HFFc6 (cell line): ENCODE results near the gene SLC22A12. TPM values are rescaled to one million over a fixed set of nuclear protein-coding genes. Genes with fewer than 3 reads are reported as not detected.

Experiments used
- DNase-seq: peaks from one replicate; pipeline ENCODE4 v3.0.0-alpha.2; 2018
- H3K27ac Mint-ChIP-seq: 2 replicates; pipeline ENCODE4 v1.8.0; 2020; ENCODE audit warnings: mild to moderate bottlenecking, mixed read lengths
- H3K27me3 Mint-ChIP-seq: 2 replicates; pipeline ENCODE4 v1.8.0; 2021; ENCODE audit warnings: mild to moderate bottlenecking, moderate library complexity, mixed read lengths; ENCODE audit not compliant: insufficient read depth
- H3K36me3 Mint-ChIP-seq: 2 replicates; pipeline ENCODE4 v1.8.0; 2021; ENCODE audit warnings: low read depth, mixed read lengths
- H3K4me1 Mint-ChIP-seq: 2 replicates; pipeline ENCODE4 v1.8.0; 2020; ENCODE audit warnings: low read depth, mixed read lengths
- H3K4me3 Mint-ChIP-seq: 2 replicates; pipeline ENCODE4 v1.8.0; 2020; ENCODE audit warnings: mild to moderate bottlenecking, moderate library complexity, mixed read lengths
- H3K9me3 Mint-ChIP-seq: 2 replicates; pipeline ENCODE4 v1.8.0; 2020; ENCODE audit warnings: mild to moderate bottlenecking, mixed read lengths
- long read RNA-seq: library from polyadenylated mRNA; unstranded; transcript quantifications from one replicate; pipeline ENCODE4 v2.0.0, GENCODE V29; 2019
- total RNA-seq, 6 experiments: library from RNA; stranded (reverse); fragmentation: NEBNext Ultra II Directional; extraction: Animal tissue kit (Norgen Biotek cat#: 25700); gene quantifications; 2 replicates in 1 of 6; 3 replicates in 5 of 6; pipeline ENCODE4 v1.2.3, GENCODE V29; 2021
- TF ChIP-seq, protein P1 (sequence below): fragments of 200-600 bp; sonication (generic); IDR thresholded peaks from 2 replicates; pipeline ENCODE4 v1.5.0; 2021; ENCODE audit warnings: antibody characterized with exemption, mild to moderate bottlenecking

Gene SLC22A12
- not detected for total RNA-seq
- long read RNA-seq = 0 reads

DNA sequence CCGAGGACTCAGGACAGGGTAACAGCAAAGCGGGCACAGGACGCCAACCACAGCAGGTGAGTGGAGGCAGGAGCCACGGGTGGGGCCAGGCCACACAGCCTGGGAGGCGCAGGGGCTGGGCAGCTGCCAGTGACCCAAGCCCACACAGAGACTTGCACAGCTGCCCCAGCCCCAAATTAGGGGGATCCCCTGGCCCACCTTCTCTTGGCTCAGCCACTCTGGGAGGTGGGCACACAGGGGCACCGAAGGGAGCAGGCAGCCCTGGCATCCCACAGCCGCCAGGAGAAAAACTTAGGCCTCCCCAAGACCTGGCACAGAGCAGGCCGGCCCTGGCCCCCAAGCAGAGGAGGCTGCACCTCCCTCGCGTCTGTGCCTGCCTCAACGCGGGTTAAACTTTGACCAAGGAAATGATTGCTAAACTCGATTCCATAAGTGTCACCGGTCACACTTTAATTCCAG, at the start of gene SLC22A12:
Gene SLC22A12, plus strand, starts transcription at position 458 of the 459 bp plus-strand sequence. CDS start 337 bp downstream, outside the sequence.
- H3K27me3 Mint-ChIP-seq = peaks cover 22% of the 10 kb centered on the region
- TF ChIP-seq, protein P1, sequence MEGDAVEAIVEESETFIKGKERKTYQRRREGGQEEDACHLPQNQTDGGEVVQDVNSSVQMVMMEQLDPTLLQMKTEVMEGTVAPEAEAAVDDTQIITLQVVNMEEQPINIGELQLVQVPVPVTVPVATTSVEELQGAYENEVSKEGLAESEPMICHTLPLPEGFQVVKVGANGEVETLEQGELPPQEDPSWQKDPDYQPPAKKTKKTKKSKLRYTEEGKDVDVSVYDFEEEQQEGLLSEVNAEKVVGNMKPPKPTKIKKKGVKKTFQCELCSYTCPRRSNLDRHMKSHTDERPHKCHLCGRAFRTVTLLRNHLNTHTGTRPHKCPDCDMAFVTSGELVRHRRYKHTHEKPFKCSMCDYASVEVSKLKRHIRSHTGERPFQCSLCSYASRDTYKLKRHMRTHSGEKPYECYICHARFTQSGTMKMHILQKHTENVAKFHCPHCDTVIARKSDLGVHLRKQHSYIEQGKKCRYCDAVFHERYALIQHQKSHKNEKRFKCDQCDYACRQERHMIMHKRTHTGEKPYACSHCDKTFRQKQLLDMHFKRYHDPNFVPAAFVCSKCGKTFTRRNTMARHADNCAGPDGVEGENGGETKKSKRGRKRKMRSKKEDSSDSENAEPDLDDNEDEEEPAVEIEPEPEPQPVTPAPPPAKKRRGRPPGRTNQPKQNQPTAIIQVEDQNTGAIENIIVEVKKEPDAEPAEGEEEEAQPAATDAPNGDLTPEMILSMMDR = no peak
- no peak for DNase-seq
- H3K4me3 Mint-ChIP-seq = no peak within 1 kb of the TSS
- no peak within 1 kb of the TSS for H3K27ac Mint-ChIP-seq
- H3K36me3 Mint-ChIP-seq = no peaks in the 10 kb centered on the region; the same call in none of the 2 replicates
- H3K4me1 Mint-ChIP-seq = no peaks in the 10 kb centered on the region
- peaks cover 12% of the 10 kb centered on the region for H3K9me3 Mint-ChIP-seq

DNA sequence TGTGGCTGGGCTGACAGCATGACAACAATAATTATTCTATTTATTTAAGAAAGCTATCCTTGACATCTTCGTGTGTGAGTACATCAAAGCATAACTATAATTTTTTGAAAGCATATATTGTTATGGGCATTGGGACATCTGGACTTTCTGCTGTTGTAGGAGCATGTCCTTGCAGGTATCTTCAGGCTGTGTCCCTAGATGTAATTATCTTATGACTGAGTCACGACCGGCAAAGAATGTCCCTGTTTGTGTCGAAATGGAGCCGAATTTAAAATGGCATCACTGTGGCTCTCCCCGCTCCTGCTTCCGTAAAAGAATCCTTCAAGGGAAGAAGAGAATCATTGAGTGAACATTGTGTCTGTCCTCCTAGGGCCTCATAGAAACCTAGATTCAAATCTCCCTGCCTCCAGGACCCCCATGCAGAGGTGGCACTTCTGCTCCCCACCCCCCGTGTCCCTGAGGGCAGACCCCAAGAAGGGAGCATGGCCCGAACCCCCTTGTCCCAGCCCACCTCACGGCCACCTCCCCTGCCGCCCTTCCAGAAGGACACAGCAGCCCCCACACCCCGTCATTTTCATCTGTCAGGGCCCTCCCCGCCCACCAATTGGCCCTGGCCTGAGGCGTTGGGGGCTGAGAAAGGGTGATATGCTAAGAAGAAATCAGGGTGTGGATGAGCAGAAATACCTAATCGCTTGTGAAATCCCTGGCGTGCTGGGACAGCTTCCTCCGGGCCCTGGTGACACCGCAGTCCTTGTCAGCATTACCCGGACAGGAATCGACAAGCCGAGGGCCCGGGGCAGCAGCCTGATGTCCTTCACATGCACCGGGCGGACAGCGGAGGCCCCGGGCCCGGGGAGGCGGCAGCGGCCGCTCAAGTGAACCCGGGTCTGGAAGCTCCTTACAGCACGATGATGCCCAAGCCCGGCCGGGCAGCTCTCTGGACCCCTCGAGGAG, 48.6 kb upstream of the SLC22A12 start:
- Mint-ChIP-seq H3K4me3 (no peak overlapping the region), H3K36me3 (peaks cover 5% of the 10 kb centered on the region; the same call in 1 of the 2 replicates), H3K27me3 (peaks cover 35% of the 10 kb centered on the region), H3K4me1 (peaks cover 22% of the 10 kb centered on the region), H3K27ac (no peak overlapping the region), H3K9me3 (no peaks in the 10 kb centered on the region; the same call in 1 of the 2 replicates)
- DNase-seq = no peak
- TF ChIP-seq, protein P1 = no peak

DNA sequence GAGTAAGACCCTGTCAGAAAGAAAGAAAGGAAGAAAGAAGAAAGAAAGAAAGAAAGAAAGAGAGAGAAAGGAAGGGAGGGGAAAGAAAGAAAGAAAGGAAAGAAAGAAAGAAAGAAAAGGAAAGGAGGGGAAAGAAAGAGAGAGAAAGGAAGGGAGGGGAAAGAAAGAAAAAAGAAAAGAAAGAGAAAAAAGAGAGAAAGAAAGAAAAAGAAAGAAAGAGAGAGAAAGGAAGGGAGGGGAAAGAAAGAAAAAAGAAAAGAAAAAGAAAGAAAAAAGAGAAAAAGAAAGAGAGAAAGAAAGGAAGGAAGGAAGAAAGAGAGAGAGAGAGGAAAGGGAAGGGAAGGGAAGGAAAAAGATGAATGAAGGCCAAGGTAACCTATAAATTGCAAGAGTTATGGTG, 47.2 kb upstream of the SLC22A12 start:
- TF ChIP-seq, protein P1 = no peak
- Mint-ChIP-seq H3K9me3 (no peaks in the 10 kb centered on the region; the same call in 1 of the 2 replicates), H3K27me3 (peaks cover 41% of the 10 kb centered on the region)

DNA sequence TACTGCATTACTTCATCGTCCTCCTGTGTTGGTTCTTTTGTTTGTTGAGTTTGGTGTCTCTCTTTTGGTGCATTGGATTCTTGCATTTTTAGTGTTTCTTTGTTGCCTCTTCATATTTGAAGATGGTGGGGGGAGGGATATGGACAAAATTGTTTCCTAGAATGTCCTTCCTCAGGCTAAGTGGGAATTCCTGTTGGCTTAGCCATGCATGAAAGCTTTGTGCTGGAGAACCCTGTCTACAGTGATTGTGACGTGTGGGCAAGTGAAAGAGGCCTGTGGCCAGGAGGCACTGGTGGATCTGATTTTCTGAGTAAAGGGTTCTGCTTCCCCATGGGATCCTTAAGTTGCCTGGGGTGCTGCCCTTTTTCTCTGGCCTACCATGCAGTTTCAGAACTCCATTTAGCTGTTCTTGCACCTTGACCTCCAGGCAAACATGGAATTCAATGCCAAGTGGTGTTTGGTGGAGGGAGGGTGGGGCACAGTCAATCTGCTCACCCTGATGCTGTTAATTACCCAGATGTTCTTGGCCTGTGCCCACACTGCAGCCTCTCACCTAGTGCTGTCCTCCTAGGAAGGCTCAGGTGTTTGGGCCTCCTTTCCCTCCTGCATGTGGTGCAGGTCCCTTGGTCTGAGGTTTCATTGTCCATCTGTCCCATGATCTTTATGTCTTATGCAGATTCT, 46.3 kb upstream of the SLC22A12 start:
- Mint-ChIP-seq H3K4me3 (no peak overlapping the region), H3K9me3 (no peaks in the 10 kb centered on the region; the same call in 1 of the 2 replicates), H3K27ac (no peak overlapping the region), H3K27me3 (peaks cover 38% of the 10 kb centered on the region), H3K36me3 (peaks cover 5% of the 10 kb centered on the region; the same call in 1 of the 2 replicates), H3K4me1 (peaks cover 22% of the 10 kb centered on the region)
- no peak for DNase-seq
- TF ChIP-seq, protein P1 = no peak

More for the DNA sequence above, 47.2 kb upstream of the SLC22A12 start:
- H3K4me1 Mint-ChIP-seq = peaks cover 22% of the 10 kb centered on the region
- no peak overlapping the region for H3K4me3 Mint-ChIP-seq
- DNase-seq = no peak
- peaks cover 5% of the 10 kb centered on the region; the same call in 1 of the 2 replicates for H3K36me3 Mint-ChIP-seq
- no peak overlapping the region for H3K27ac Mint-ChIP-seq

DNA sequence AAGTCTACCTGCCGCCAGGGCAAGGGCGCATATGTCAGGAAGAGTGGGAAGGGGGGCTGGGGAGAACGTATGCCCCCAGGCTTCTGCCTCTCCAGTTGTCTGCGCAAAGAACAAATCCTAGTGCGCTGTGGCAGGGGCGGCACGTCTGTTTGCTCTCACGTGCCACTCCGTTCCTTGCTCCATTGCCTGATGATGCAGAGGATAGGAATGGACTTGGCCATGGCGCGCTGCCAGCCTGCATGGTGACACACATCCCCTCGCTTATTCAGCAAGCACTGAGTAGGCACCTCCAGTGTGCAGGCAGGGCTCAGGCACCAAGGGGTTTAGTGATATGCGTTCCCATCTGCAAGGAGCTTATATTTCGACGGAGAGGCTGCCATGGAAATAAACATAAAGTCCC, 45.4 kb upstream of the SLC22A12 start:
- Mint-ChIP-seq H3K9me3 (no peaks in the 10 kb centered on the region; the same call in 1 of the 2 replicates), H3K4me3 (no peak overlapping the region), H3K36me3 (peaks cover 5% of the 10 kb centered on the region; the same call in 1 of the 2 replicates), H3K27me3 (peaks cover 34% of the 10 kb centered on the region), H3K27ac (no peak overlapping the region), H3K4me1 (peaks cover 22% of the 10 kb centered on the region)
- DNase-seq = peak; percentile 79
- TF ChIP-seq, protein P1 = no peak
